A673 (cell line): ENCODE results near the gene TF.

Experiments
- CTCF ChIP-seq: fragments of 300-800, 200-600 bp; sonication (generic); conservative IDR thresholded peaks from 2 replicates; pipeline ENCODE4 v1.5.1; 2017; ENCODE audit warnings: low read depth, mild to moderate bottlenecking, antibody characterized with exemption, low read length, moderate library complexity, mixed read lengths
- EZH2 ChIP-seq: fragments of 200-600 bp; sonication (generic); IDR thresholded peaks from 2 replicates; pipeline ENCODE4 v1.6.1; 2017; ENCODE audit warnings: borderline replicate concordance, low read depth, mild to moderate bottlenecking, mixed read lengths, antibody characterized with exemption, low read length; ENCODE audit not compliant: poor library complexity, severe bottlenecking

DNA sequence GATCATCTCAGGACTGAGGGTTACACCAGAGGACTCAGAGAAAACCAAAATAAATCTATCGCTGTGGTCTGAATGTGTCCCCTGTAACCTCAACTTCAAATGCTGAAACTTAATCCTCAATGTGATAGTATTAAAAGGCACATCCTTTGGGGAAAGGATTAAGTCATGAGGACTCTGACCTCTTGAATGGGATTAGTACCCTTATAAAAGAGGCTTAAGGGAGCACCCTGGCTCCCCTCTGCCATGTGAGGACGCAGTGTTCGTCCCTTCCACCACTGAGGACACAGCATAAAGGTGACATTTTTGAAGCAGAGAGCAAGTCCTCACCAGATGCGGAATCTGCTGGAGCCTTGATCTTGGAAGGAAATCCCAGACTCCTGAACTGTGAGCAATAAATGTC, 98.9 kb downstream of the TF start:
- TF ChIP-seq EZH2 = no peak
- TF ChIP-seq CTCF = no peak
